ENCODE data around the gene WBP2.

The WBP2 gene

GRCh38 chr17:75855310-75856061, at the start of gene WBP2:
Gene WBP2, minus strand, starts transcription at chr17:75855335. Its CDS starts 38 bp downstream, at chr17:75855297.
- FAIRE-seq, result peak; percentile 99

GRCh38 chr17:75902406-75902805, 47.3 kb upstream of the WBP2 start:
- no peak for FAIRE-seq

GRCh38 chr17:75901727-75902126, 46.6 kb upstream of the WBP2 start:
- no peak for FAIRE-seq

DNA sequence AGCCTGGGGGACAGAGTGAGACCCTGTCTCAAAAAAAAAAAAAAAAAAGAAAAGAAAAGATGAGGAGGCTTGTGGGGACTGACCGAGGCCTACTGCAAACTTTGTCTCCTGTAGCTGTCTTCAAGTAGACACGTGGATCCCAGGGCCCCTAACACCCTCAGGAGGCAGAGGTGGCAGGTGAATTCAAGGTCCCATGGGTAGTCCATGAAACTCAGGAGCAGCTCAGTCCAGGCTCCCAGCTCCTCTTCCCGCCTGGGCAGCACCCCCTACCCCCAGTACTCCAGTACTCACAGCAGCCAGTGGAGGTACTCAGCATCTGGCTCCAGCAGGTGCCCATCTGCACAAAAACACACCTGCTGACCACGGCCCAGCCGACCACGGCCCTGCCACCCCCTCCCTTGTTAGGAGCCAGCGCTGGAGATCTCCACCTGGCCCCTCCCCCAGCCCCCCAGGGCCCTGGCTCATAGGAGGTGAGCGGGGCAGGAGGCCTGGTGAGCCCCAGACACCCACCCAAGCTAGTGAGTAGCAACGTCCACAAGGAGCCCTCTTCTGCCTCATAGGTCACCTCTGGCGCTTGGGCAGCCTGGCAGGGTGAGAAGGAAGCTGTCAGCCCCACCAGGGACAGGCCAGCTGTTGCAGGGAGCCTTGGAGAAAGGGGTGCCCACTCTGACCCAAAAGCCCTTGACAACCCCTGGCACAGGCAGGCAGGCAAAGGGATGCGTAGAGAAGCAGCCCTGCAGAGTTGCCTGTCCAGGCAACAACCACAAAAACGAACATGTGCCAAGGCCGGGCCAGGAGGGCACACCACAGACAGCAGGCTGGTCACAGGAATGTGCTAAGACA, 45.8 kb upstream of the WBP2 start:
- no peak for FAIRE-seq

DNA sequence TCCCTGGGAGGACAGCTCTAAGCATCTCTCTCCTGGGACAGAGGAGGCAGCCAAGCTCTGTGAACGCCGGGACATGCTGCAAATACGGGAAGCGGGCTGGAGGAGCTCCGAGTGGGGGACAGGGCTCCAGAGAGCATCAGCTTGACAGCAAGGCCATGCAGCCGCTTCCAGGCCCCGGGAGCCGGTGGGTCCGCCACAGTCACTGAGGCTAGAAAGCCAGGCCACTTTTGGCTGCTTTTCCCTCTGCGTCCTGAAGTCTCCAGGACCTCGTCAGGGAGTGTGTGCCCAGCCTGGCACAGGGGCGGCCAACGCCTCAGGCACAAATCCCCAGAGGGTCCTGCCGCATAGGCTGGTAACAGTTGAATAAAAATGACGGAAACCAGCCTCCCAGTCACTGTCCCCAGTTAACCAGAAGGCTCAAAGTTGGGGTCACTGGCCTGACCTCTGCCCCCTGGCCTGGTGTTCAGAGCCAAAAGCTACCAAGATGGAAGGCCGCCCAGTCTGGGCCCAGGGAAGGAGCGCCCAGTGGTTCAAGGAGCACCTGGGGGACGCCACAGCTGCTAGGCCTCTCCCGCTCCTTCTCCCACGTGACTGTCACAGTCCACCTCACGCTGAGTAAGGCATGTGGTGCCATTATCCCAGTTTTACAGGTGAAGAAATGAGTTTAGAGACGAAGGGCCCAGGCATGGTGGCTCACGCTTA, 44.8 kb upstream of the WBP2 start:
- FAIRE-seq, result no peak

- FAIRE-seq, result no peak
Observed at GRCh38 chr17:75899353-75899752, 44.2 kb upstream of the WBP2 start.

DNA sequence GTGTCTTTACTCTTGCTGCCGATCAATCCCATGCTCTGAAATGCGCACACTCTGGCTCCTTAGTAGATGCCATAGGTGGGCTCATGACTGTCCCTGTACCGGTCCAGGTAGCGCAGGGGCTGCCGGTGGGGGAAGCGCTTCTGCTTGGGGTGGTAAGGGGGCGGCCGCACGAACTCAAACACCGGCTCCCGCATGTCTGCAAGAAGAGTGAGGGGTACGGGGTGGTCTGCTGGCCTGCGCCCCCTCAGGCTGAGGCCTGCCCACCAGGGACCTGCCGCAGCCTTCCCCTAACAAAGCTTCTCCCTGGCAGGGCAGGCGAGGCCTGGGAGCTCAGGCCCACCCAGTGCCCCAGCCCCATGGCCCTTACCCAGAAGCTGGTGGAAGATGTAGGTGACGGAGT, 43.7 kb upstream of the WBP2 start:
- no peak for FAIRE-seq

GRCh38 chr17:75898065-75898464, 42.9 kb upstream of the WBP2 start:
- no peak for FAIRE-seq

GRCh38 chr17:75897160-75898019, 42.3 kb upstream of the WBP2 start:
- FAIRE-seq, result no peak

- no peak for FAIRE-seq
Observed at GRCh38 chr17:75896415-75897159, 41.5 kb upstream of the WBP2 start, which contains the start of gene TRIM65. Gene TRIM65, minus strand, starts transcription at chr17:75896951. Its CDS starts 14 bp downstream, at chr17:75896937.

GRCh38 chr17:75895370-75896155, 40.4 kb upstream of the WBP2 start:
- FAIRE-seq, result no peak

DNA sequence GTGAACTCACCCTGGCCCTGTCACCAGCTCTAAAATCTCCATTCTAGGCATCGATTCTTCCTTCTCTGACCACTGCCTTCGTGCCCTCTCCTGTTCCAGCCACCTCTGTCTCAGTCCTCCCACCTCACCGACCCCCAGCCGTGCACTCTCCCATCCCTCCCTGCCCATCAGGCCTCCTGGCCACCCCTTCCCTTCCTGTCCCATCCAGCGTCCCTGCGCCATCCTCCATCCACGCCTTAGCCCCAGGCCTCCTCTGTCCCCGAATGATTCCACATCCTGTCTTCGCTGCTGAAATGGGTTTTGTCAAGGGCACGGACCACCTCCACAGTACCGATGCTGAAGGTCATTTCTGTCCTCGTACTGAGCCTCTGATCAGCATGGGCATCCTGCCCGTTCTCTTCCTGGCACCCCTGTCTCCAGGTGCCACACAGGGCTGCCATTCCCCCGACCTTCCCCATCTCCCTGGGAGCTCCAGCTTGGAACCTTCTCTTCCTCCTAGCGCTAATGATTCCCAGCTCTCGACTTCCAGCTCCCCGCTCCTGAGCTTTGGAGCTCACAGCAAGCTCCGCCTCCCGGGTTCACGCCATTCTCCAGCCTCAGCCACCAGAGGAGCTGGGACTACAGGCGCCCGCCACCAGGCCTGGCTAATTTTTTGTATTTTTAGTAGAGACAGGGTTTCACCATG, 39.1 kb upstream of the WBP2 start:
- peak; percentile 63 for FAIRE-seq

GRCh38 chr17:75893305-75894048, 38.3 kb upstream of the WBP2 start:
- FAIRE-seq, result no peak

- no peak for FAIRE-seq
Observed at GRCh38 chr17:75892556-75893224, 37.6 kb upstream of the WBP2 start.

DNA sequence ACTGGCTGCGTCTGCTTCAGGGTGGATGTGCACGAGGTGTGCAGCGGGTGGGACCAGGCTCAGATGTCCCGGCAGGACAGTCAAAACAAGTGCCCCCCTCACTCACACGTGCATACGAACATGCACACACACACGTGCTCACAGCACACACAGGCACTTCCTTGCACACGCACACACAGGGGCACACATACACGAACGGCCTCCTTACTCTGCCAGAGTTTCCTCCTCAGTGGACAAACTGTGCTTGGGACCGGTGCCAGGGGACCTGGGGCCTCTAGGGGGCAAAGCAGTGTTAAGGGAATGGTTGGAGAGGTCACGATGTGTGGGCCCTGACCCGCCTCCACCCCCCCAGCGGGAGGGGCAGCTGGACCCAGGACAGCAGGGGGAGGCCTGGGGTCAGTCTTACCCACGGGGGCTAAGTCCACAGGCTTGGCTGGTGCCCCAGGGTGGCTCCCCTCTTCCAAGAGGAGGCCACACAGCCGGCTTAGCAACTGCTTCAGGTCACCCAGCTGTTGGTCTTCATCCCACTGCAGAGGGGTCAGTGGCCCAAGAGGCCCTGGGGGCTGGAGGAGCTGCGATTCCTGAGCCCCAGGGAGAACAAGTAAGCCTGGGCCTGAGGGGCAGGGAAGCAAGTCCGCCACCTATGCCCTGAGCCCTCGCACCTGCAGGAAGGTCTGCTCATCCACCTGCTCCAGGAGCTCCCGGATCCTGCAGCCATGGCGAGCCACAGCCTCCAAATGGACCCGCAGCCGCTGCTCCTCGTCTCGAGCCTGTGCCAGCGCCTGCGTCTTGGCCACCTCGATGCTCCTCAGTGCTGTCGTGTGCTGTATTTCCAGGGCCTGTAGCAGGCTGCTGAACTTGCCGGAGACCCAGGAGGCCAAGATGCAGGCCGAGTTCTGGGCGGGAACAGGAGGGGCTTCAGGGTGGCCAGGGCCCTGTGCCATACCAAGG, 36.7 kb upstream of the WBP2 start:
- FAIRE-seq, result no peak

GRCh38 chr17:75891022-75891604, 36.0 kb upstream of the WBP2 start:
- no peak for FAIRE-seq

DNA sequence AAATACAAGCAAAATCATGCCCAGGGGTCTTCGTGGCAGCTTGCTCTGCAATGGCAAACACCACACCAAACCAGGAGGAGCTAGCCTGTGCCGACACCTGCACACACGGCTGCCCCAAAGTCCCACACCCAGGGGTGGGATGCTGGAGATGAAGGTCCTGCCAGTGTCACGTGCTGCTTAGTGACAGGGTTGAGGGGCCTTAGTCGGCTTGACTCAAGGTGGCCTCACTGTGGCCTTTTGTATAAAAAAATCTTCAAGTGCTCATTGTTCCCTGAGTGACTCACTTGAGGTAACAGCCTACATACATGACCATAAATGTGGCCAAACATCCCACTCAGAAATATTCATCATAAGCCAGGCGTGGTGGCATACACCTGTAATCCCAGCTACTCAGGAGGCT, 34.3 kb upstream of the WBP2 start:
- FAIRE-seq, result no peak

Measured in G401.6 (cell line).